SK-N-SH (cell line): ENCODE measurements around the gene CCDC171. TPM values are rescaled to one million over a fixed set of nuclear protein-coding genes. Genes with fewer than 3 reads are reported as not detected.

Experiments used
- CTCF ChIA-PET: fragments of 300-600, 350-600 bp; formaldehyde crosslinking; extraction: SDS; loops from one replicate; lab custom pipeline; 2021; lab: Yijun Ruan, JAX
- POLR2A ChIA-PET: fragments of 350-600 bp; sonication (Branson Sonifier 250); formaldehyde crosslinking; extraction: SDS; loops from one replicate; lab custom pipeline; 2020; ENCODE audit warnings: antibody characterized with exemption, inconsistent platforms; lab: Yijun Ruan, JAX
- DNase-seq: peaks from one replicate; pipeline ENCODE4 v3.0.0; 2012
- H2AFZ ChIP-seq: fragments of 200-600 bp; sonication (generic); 2 replicates; pipeline ENCODE4 v1.8.1; 2016; ENCODE audit warnings: antibody characterized with exemption, mild to moderate bottlenecking, low read depth
- H3F3A ChIP-seq: fragments of 200-600 bp; sonication (generic); replicated peaks from 2 replicates; pipeline ENCODE3; 2016; ENCODE audit warnings: antibody characterized with exemption, mild to moderate bottlenecking; ENCODE audit not compliant: insufficient read depth
- H3K27ac ChIP-seq, 2 experiments: fragments of 200-500 bp in 1 of 2; fragments of 200-600 bp in 1 of 2; sonication (Bioruptor generic) in 1 of 2; sonication (generic), shearing (Covaris generic) in 1 of 2; 2 replicates each; pipeline versions ENCODE4 v1.5.1 to v1.6.1; 2014 to 2016; ENCODE audit warnings: low read depth in 2 of 2, inconsistent platforms in 1 of 2, low read length in 1 of 2, mild to moderate bottlenecking in 1 of 2, mixed read lengths in 1 of 2
- H3K27me3 ChIP-seq: fragments of 200-600 bp; sonication (generic), shearing (Covaris generic); 2 replicates; pipeline ENCODE4 v1.6.1; 2016; ENCODE audit warnings: mixed run types; ENCODE audit not compliant: insufficient read depth
- H3K36me3 ChIP-seq, 2 experiments: fragments of 200-500 bp in 1 of 2; fragments of 200-600 bp in 1 of 2; sonication (Bioruptor generic) in 1 of 2; sonication (generic) in 1 of 2; replicated peaks in 1 of 2; 2 replicates each; pipeline versions ENCODE3 to v1.5.1; 2014 to 2016; ENCODE audit warnings: low read length in 1 of 2, mild to moderate bottlenecking in 1 of 2; ENCODE audit not compliant: insufficient read depth in 2 of 2, control insufficient read depth in 1 of 2
- H3K4me1 ChIP-seq, 2 experiments: fragments of 200-500 bp in 1 of 2; fragments of 200-600 bp in 1 of 2; sonication (Bioruptor generic) in 1 of 2; sonication (generic), shearing (Covaris generic) in 1 of 2; 2 replicates each; pipeline versions ENCODE4 v1.5.1 to v1.6.1; 2014 to 2016; ENCODE audit warnings: low read depth in 1 of 2, low read length in 1 of 2, mixed run types in 1 of 2; ENCODE audit not compliant: insufficient read depth in 2 of 2, control insufficient read depth in 1 of 2
- H3K4me2 ChIP-seq: fragments of 200-600 bp; sonication (generic), shearing (Covaris generic); 2 replicates; pipeline ENCODE4 v1.6.1; 2017; ENCODE audit warnings: mixed run types
- H3K4me3 ChIP-seq, 2 experiments: fragments of 200-500 bp in 1 of 2; fragments of 200-600 bp in 1 of 2; sonication (Bioruptor generic) in 1 of 2; sonication (generic), shearing (Covaris generic) in 1 of 2; 2 replicates each; pipeline versions ENCODE4 v1.5.1 to v1.8.1; 2014 to 2016; ENCODE audit warnings: low read depth in 2 of 2, inconsistent platforms in 1 of 2, low read length in 1 of 2, mild to moderate bottlenecking in 1 of 2, mixed read lengths in 1 of 2, moderate library complexity in 1 of 2
- H3K79me2 ChIP-seq: fragments of 200-600 bp; sonication (generic); 2 replicates; pipeline ENCODE4 v1.8.1; 2017; ENCODE audit warnings: mild to moderate bottlenecking; ENCODE audit not compliant: insufficient read depth
- H3K9ac ChIP-seq: fragments of 200-600 bp; sonication (generic); 2 replicates; pipeline ENCODE4 v1.6.1; 2017; ENCODE audit warnings: mixed run types
- H3K9me2 ChIP-seq: fragments of 200-600 bp; sonication (generic); 2 replicates; pipeline ENCODE4 v1.6.1; 2017; ENCODE audit warnings: mixed run types
- H3K9me3 ChIP-seq: fragments of 200-600 bp; sonication (generic); 2 replicates; pipeline ENCODE4 v1.6.1; 2017; ENCODE audit warnings: mixed run types, mild to moderate bottlenecking, moderate library complexity
- H4K20me1 ChIP-seq: fragments of 200-600 bp; sonication (generic); 2 replicates; pipeline ENCODE4 v1.6.1; 2017; ENCODE audit warnings: mild to moderate bottlenecking, mixed run types; ENCODE audit not compliant: insufficient read depth
- FOXM1 ChIP-seq: IDR thresholded peaks from 2 replicates; pipeline ENCODE4 v1.4.0; 2012; ENCODE audit warnings: low read depth, mild to moderate bottlenecking
- GABPA ChIP-seq: IDR thresholded peaks from 2 replicates; pipeline ENCODE4 v1.4.0; 2012; ENCODE audit warnings: low read depth, mild to moderate bottlenecking
- MAX ChIP-seq: IDR thresholded peaks from 2 replicates; pipeline ENCODE4 v1.4.0; 2012; ENCODE audit warnings: low read depth
- MEF2A ChIP-seq: IDR thresholded peaks from 2 replicates; pipeline ENCODE4 v1.4.0; 2012; ENCODE audit warnings: low read depth, borderline replicate concordance
- MXI1 ChIP-seq: IDR thresholded peaks from 2 replicates; pipeline ENCODE4 v1.6.1; 2012; ENCODE audit warnings: mild to moderate bottlenecking, low read depth, low read length, improper control_type of control experiment
- NFIC ChIP-seq: IDR thresholded peaks from 2 replicates; pipeline ENCODE4 v1.4.0; 2012; ENCODE audit warnings: borderline replicate concordance
- POLR2AphosphoS5 ChIP-seq: IDR thresholded peaks from 2 replicates; pipeline ENCODE4 v1.6.1; 2012; ENCODE audit warnings: low read depth, low read length
- RCOR1 ChIP-seq: fragments of 150-350 bp; IDR thresholded peaks from 2 replicates; pipeline ENCODE4 v1.6.1; 2017; ENCODE audit warnings: antibody characterized with exemption, low read length
- RFX5 ChIP-seq: IDR thresholded peaks from 2 replicates; pipeline ENCODE4 v1.6.1; 2012; ENCODE audit warnings: mild to moderate bottlenecking, improper control_type of control experiment, low read length
- RXRA ChIP-seq: IDR thresholded peaks from 2 replicates; pipeline ENCODE4 v1.4.0; 2012; ENCODE audit warnings: low read depth, mild to moderate bottlenecking, borderline replicate concordance
- SIN3A ChIP-seq: IDR thresholded peaks from 2 replicates; pipeline ENCODE4 v1.6.1; 2012; ENCODE audit warnings: low read depth, mild to moderate bottlenecking, low read length, moderate library complexity, borderline replicate concordance
- SMC3 ChIP-seq: IDR thresholded peaks from 2 replicates; pipeline ENCODE4 v1.6.1; 2012; ENCODE audit warnings: low read depth, low read length, improper control_type of control experiment
- TAF1 ChIP-seq: IDR thresholded peaks from 2 replicates; pipeline ENCODE4 v1.6.1; 2012; ENCODE audit warnings: low read depth, mild to moderate bottlenecking, low read length, moderate library complexity, borderline replicate concordance
- TCF12 ChIP-seq: IDR thresholded peaks from 2 replicates; pipeline ENCODE4 v1.4.0; 2012
- USF1 ChIP-seq: IDR thresholded peaks from 2 replicates; pipeline ENCODE4 v1.4.0; 2012; ENCODE audit warnings: low read depth, borderline replicate concordance
- YY1 ChIP-seq: IDR thresholded peaks from 2 replicates; pipeline ENCODE4 v1.4.0; 2012; ENCODE audit warnings: low read depth, mild to moderate bottlenecking
- WGBS: methylation state at CpG from one replicate; pipeline ENCODE4 v1.1.6; 2017; ENCODE audit warnings: low lambda C conversion rate; 5-methylcytosine and 5-hydroxymethylcytosine counted together
- polyA plus RNA-seq, 3 experiments: library from polyadenylated mRNA; depleted of rRNA; stranded (reverse); fragments of >200 nt; gene quantifications; 2 replicates each; pipeline ENCODE4 v1.2.3, GENCODE V29; 2012
- TF ChIP-seq, protein P1 (sequence below): fragments of 200-600 bp; sonication (generic); IDR thresholded peaks from 2 replicates; pipeline ENCODE4 v1.6.1; 2017; ENCODE audit warnings: antibody characterized with exemption, mild to moderate bottlenecking, moderate library complexity

The CCDC171 gene
- polyA plus RNA-seq, 1 of the 3 experiments (the other 2 are of a cell fraction): 0.54 TPM

- H4K20me1 ChIP-seq: no peaks in the 10 kb centered on the region
- no peaks in the 10 kb centered on the region for H3K9me3 ChIP-seq
- no peaks in the 10 kb centered on the region for H3K79me2 ChIP-seq
- DNase-seq: no peak
- H3K9ac ChIP-seq: no peak overlapping the region
- no peak overlapping the region for H3K4me2 ChIP-seq
- H3K4me1 ChIP-seq: no peaks in the 10 kb centered on the region
- H3K4me3 ChIP-seq: no peak overlapping the region
- TF ChIP-seq TCF12: no peak
- no peak for TF ChIP-seq YY1
- no peak for TF ChIP-seq MEF2A
- no peak for TF ChIP-seq USF1
- TF ChIP-seq MAX: no peak
- no peak for TF ChIP-seq FOXM1
- TF ChIP-seq POLR2AphosphoS5: no peak
- TF ChIP-seq, protein P1, sequence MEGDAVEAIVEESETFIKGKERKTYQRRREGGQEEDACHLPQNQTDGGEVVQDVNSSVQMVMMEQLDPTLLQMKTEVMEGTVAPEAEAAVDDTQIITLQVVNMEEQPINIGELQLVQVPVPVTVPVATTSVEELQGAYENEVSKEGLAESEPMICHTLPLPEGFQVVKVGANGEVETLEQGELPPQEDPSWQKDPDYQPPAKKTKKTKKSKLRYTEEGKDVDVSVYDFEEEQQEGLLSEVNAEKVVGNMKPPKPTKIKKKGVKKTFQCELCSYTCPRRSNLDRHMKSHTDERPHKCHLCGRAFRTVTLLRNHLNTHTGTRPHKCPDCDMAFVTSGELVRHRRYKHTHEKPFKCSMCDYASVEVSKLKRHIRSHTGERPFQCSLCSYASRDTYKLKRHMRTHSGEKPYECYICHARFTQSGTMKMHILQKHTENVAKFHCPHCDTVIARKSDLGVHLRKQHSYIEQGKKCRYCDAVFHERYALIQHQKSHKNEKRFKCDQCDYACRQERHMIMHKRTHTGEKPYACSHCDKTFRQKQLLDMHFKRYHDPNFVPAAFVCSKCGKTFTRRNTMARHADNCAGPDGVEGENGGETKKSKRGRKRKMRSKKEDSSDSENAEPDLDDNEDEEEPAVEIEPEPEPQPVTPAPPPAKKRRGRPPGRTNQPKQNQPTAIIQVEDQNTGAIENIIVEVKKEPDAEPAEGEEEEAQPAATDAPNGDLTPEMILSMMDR: no peak
- no peak for TF ChIP-seq GABPA
- TF ChIP-seq RFX5: no peak
- TF ChIP-seq SMC3: no peak
- TF ChIP-seq TAF1: no peak
- TF ChIP-seq SIN3A: no peak
- no peak for TF ChIP-seq MXI1
- H3K27me3 ChIP-seq: no peaks in the 10 kb centered on the region
- no peak overlapping the region for H3K27ac ChIP-seq
- H2AFZ ChIP-seq: no peak overlapping the region
- POLR2A ChIA-PET: no interaction called here
- WGBS: 95% methylated on average over 2 of the region's 2 CpGs
- no peaks in the 10 kb centered on the region for H3F3A ChIP-seq
- CTCF ChIA-PET: interaction anchor here (1.5 kb wide), 1 partner anchor 13 kb away, joined by 5 read pairs; no protein-coding TSS in a partner anchor
- H3K36me3 ChIP-seq: no peaks in the 10 kb centered on the region
- H3K9me2 ChIP-seq: no peaks in the 10 kb centered on the region
Observed at GRCh38 chr9:15885464-15885863, 332.6 kb downstream of the CCDC171 start.

DNA sequence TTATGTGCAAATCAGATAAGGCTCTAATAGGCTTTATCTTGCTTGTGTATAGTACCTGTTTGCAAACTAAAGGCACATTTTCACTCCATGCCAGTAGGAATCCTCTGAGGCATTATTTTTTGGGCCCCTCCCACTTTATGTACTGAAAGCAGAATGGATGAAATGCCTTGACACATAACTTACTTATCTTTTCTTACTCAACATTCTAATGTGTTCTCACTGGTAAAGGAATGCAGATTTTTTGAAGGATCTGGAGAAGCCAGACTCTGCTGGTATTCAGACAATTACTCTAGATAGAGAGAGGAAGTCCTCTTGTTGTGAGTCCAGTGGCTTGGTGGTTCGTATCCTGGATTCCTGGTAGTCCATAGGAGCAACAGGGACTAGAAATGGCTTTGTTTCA lies 336.7 kb downstream of the CCDC171 start:
- H3F3A ChIP-seq: no peaks in the 10 kb centered on the region
- H2AFZ ChIP-seq: no peak overlapping the region
- WGBS: 94% methylated on average over 1 of the region's 1 CpG
- H3K9me2 ChIP-seq: no peaks in the 10 kb centered on the region
- no peak for DNase-seq
- H3K36me3 ChIP-seq: no peaks in the 10 kb centered on the region
- POLR2A ChIA-PET: no interaction called here
- no peak overlapping the region for H3K4me2 ChIP-seq
- no peak overlapping the region for H3K4me3 ChIP-seq
- H3K79me2 ChIP-seq: no peaks in the 10 kb centered on the region
- no peaks in the 10 kb centered on the region for H3K9me3 ChIP-seq
- H3K27ac ChIP-seq: no peak overlapping the region
- no peak for TF ChIP-seq RCOR1
- no peak for TF ChIP-seq SMC3
- no peak for TF ChIP-seq YY1
- TF ChIP-seq, protein P1: no peak
- TF ChIP-seq NFIC: no peak
- TF ChIP-seq RFX5: no peak
- TF ChIP-seq RXRA: no peak
- TF ChIP-seq, all 33 proteins: peak for 0
- CTCF ChIA-PET: no interaction called here
- no peak overlapping the region for H3K9ac ChIP-seq
- H4K20me1 ChIP-seq: no peaks in the 10 kb centered on the region
- no peaks in the 10 kb centered on the region for H3K27me3 ChIP-seq
- no peaks in the 10 kb centered on the region for H3K4me1 ChIP-seq
